GM19324 (cell line): ENCODE measurements around the gene AGAP5.

Experiments
- ATAC-seq: cut with Tn5 transposase; IDR thresholded peaks from one replicate; pipeline ENCODE4 v1.9.1; 2021; ENCODE audit warnings: mild to moderate bottlenecking, moderate library complexity; ENCODE audit not compliant: unreplicated experiment, low FRiP score

The AGAP5 gene

DNA sequence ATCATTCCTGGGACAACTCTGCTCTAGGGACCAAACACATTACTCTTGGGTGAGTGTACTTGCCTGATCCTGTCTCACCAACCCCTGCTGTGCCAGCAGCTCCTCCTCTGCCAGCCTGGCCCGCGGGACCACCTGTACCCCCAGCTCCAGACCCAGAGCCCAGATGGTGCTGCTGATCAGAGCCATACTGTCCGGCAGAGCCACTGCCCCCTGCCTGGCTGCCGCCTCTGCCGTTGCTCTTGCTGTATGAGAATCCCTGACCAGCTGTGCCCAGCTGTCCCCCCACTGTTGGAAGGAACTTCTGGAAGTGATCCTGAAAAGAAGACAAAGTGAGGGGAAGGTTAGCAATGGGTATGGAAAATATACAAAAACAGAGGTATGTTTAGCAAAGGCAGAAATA lies 63.5 kb downstream of the AGAP5 start:
- ATAC-seq = no peak

DNA sequence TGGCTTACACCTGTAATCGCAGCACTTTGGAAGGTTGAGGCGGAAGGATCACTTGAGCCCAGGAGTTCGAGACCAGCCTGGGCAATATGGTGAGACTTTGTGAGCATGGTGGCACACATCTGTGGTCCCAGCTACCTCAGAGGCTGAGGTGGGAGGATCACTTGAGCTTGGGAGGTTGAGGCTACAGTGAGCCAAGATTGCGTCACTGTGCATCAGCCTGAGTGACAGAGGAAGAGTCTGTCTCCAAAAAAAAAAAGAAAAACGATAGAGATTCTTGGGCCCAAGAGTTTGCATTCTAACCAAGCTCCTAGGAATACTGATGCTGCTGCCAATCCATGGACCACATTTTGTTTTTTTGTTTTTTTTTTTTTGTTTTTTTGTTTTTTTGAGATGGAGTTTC lies 68.7 kb downstream of the AGAP5 start:
- no peak for ATAC-seq

DNA sequence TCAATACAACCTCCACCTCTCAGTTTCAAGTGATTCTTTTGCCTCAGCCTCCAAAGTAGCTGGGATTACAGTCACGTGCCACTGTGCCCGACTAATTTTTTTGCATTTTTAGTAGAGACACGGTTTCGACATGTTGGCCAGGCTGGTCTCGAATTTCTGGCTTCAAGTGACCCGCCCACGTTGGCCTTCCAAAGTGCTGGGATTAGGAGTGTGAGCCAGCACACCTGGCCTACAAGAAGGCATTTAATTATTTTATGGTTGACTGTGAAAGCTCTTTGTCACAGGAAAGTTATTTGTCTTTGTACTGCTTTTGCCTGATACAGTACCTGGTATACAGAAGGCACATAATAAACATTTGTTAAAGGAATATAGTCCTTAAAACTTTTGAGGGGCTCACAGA lies 69.5 kb downstream of the AGAP5 start:
- no peak for ATAC-seq

DNA sequence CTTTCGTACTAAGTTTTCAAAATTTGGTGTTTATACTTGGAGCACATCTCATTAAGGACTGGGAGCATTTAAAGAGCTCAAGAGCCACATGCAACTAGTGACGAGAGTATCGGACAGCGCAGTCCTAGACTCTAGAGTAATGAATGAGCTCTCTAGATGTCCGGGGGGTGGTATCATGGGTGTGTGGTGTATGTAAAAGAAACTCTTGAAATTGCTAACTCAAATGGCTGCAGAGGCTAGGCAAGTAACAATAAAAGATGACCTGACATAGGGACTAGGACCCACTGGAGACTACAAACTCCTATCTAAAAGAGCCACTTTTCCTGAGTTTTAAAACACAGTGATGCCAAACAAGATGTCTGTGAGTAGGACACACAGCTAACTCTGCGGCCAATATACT lies 70.6 kb downstream of the AGAP5 start:
- no peak for ATAC-seq

DNA sequence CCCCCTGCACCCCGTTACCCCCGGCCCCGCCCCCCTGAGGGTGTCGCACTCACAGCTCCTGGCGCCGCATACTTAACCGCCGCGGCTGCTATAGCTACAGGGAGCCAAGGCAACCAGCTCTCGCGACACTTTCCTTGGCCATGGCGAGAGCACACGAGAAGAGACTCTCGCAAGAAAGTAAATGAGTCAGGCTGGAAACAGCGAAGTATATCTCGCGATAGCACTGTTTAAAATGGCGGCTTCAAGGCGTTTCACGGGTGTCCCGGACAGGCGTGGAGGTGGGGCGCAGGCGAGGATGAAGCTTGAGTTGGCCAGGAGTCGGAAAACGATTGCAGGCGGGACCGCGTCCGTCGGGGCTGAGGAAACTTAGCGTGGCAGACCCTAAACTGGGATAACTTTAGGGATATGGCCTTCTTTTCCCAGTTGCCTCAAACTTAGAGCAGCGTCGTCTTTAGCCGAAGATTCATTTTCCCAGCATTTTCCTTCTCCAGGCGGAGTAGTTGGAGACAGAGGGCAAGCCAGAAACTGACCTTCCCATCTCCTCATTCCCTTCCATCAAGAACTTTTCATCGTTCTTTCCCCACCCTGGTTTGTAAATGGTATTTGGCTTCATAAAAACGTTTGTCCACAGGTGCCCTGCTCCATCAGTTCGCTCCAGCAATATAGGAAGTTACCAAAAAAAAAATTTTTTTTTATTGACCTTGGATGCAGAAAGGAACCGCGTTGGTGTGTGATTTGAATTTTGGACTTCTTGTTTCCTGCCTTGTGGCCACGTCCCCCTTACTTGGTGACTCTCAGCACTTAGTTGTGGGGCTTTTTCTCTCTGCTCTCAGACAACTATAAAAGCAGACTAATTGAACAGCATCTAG lies 71.8 kb downstream of the AGAP5 start:
- ATAC-seq = peak; percentile 93

DNA sequence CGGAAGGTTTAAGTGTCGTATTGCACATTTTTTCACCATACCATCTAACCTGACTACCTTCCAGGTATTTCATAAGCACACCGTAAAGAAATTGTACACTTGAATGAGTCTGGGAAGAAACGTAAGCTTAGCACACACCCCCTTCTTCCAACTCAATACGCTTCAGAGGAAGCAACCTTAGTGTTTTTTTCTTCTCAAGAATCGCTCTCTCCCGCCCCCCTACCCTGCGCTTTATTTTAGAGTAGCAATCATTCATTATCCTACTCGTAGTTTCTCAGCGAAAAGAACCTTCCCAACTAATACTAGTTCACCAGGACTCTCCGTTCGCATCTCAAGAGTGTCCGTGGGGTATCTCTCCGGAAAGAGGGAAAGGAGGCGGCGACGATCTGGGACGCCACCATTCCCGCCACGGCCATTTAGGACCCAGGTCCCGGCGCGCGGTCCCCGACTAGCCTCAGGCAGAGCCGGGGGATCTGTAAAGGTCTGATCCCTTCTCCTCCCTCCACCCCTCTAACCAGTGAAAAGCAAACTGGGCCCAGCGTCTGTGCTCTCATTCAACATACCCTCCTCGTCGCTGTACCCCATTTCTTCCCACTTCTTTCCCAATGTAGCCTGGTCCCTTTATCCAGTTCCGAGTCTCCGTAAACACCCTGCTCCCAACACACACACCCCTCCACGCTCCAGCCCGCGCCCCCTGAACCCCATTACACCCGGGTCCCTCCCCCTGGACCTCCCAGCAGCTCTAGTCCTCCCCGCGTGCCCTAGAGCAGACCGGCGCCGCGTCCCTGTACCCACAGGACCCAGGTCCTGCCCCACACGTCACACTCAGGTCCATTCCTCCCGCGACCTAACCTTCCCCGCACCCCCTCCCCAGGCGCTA lies 72.7 kb downstream of the AGAP5 start:
- peak; percentile 34 for ATAC-seq
